K562 treated with DMSO at 1 percent for 12 hours (cell line): ENCODE results near the gene ARHGEF2. TPM values are rescaled to one million over a fixed set of nuclear protein-coding genes. Genes with fewer than 3 reads are reported as not detected.

ENCODE experiments used
- total RNA-seq: library from RNA; unstranded; fragments of 300-600 nt; gene quantifications from 2 replicates; pipeline ENCODE4 v1.2.3, GENCODE V29; 2022; ENCODE audit not compliant: insufficient read depth

ARHGEF2 gene
- 116 and 179 TPM in 2 replicates for total RNA-seq

GRCh38 chr1:155978325-155978972, at the start of gene ARHGEF2:
Gene ARHGEF2, minus strand, starts transcription at chr1:155978547. Its CDS starts 120 bp downstream, at chr1:155978427.

GRCh38 chr1:156020293-156021092, 42.1 kb upstream of the ARHGEF2 start, which contains the start of gene SSR2:
Gene SSR2, minus strand, starts transcription at chr1:156020951. Its CDS starts 784 bp downstream, at chr1:156020167.

GRCh38 chr1:155940993-155941844, 37.1 kb downstream of the ARHGEF2 start, which contains the start of gene RXFP4:
Gene RXFP4, plus strand, starts transcription at chr1:155941638. Its CDS starts 72 bp downstream, at chr1:155941710.

GRCh38 chr1:155934097-155934935, 44.0 kb downstream of the ARHGEF2 start, which contains the start of gene KHDC4:
Gene KHDC4, minus strand, starts transcription at chr1:155934413. Its CDS starts 40 bp downstream, at chr1:155934373.

GRCh38 chr1:155911156-155912055, 66.9 kb downstream of the ARHGEF2 start, which contains the start of gene RIT1:
Gene RIT1, minus strand, starts transcription at chr1:155911349. Its CDS starts 588 bp downstream, at chr1:155910761.

Other genes starting within 250 kb of the ARHGEF2 start
- 7.9 and 24.9 TPM in 2 replicates for gene GON4L, start 121.3 kb downstream of the ARHGEF2 start, total RNA-seq
- 0.19 and 0.68 TPM in 2 replicates for gene SYT11, start 119.0 kb downstream of the ARHGEF2 start, total RNA-seq
- 32.2 and 44.4 TPM in 2 replicates for gene RIT1, start 67.2 kb downstream of the ARHGEF2 start, total RNA-seq
- gene KHDC4, start 44.1 kb downstream of the ARHGEF2 start, total RNA-seq = 18.5 and 52.6 TPM in 2 replicates
- gene RXFP4, start 36.9 kb downstream of the ARHGEF2 start, total RNA-seq = not detected in 2 replicates
- gene SSR2, start 42.4 kb upstream of the ARHGEF2 start, total RNA-seq = 370 and 380 TPM in 2 replicates
- gene UBQLN4, start 75.3 kb upstream of the ARHGEF2 start, total RNA-seq = 23.4 and 46.6 TPM in 2 replicates
- 90.5 and 94.8 TPM in 2 replicates for gene LAMTOR2, start 76.2 kb upstream of the ARHGEF2 start, total RNA-seq
- not detected in 2 replicates for gene RAB25, start 82.6 kb upstream of the ARHGEF2 start, total RNA-seq
- 0.96 and 5.5 TPM in 2 replicates for gene MEX3A, start 103.9 kb upstream of the ARHGEF2 start, total RNA-seq
- 239 and 270 TPM in 2 replicates for gene LMNA, start 136.2 kb upstream of the ARHGEF2 start, total RNA-seq
- 1.6 TPM in 1 of 2 replicates, not detected in the other for gene SEMA4A, start 175.0 kb upstream of the ARHGEF2 start, total RNA-seq
- 9.3 and 18.5 TPM in 2 replicates for gene SLC25A44, start 215.6 kb upstream of the ARHGEF2 start, total RNA-seq
- gene PMF1, start 234.5 kb upstream of the ARHGEF2 start, total RNA-seq = 96.6 and 113 TPM in 2 replicates